Measurements from ENCODE around the gene LRRC8C. TPM values are rescaled to one million over a fixed set of nuclear protein-coding genes. Genes with fewer than 3 reads are reported as not detected.
A peak's percentile ranks its signal among the peaks of the same experiment; 100 is the strongest.
"Not testable (repeated sequence)": the region's sequence is repeated elsewhere in the genome, so short reads cannot be mapped to it uniquely, and the experiment has no call there.

The LRRC8C gene
- polyA plus RNA-seq, 1 donor: 5.0 TPM

GRCh38 chr1:89616844-89617627, 15.9 kb upstream of the LRRC8C start:
- no peak overlapping the region for H3K27ac ChIP-seq (ENCODE audit: low read length)
- no peaks in the 10 kb centered on the region for H3K4me1 ChIP-seq (ENCODE audit: control insufficient read depth, insufficient read depth, low read length)
- H3K27me3 ChIP-seq (ENCODE audit: control insufficient read depth, insufficient read depth, low read length): no peaks in the 10 kb centered on the region
- no peak for DNase-seq
- WGBS (ENCODE audit: insufficient coverage, low lambda C conversion rate): no CpG with 5 or more reads among the region's 2 CpGs
- H3K4me3 ChIP-seq (ENCODE audit: low read length): no peak overlapping the region
- peaks cover 2% of the 10 kb centered on the region for H3K36me3 ChIP-seq (ENCODE audit: control insufficient read depth, insufficient read depth, low read length)
- H3K9me3 ChIP-seq (ENCODE audit: control insufficient read depth, low read depth, low read length): no peaks in the 10 kb centered on the region

GRCh38 chr1:89620664-89621063, 12.3 kb upstream of the LRRC8C start:
- DNase-seq: no peak
- Histone ChIP-seq H3K27me3 (ENCODE audit: control insufficient read depth, insufficient read depth, low read length) (no peaks in the 10 kb centered on the region), H3K9me3 (ENCODE audit: control insufficient read depth, low read depth, low read length) (no peaks in the 10 kb centered on the region), H3K36me3 (ENCODE audit: control insufficient read depth, insufficient read depth, low read length) (peaks cover 2% of the 10 kb centered on the region), H3K27ac (ENCODE audit: low read length) (no peak overlapping the region), H3K4me1 (ENCODE audit: control insufficient read depth, insufficient read depth, low read length) (no peaks in the 10 kb centered on the region), H3K4me3 (ENCODE audit: low read length) (no peak overlapping the region)
- WGBS (ENCODE audit: insufficient coverage, low lambda C conversion rate): no CpG with 5 or more reads among the region's 3 CpGs

GRCh38 chr1:89622895-89623294, 10.0 kb upstream of the LRRC8C start:
- Histone ChIP-seq H3K4me3 (ENCODE audit: low read length) (no peak overlapping the region), H3K27me3 (ENCODE audit: control insufficient read depth, insufficient read depth, low read length) (no peaks in the 10 kb centered on the region), H3K27ac (ENCODE audit: low read length) (no peak overlapping the region), H3K9me3 (ENCODE audit: control insufficient read depth, low read depth, low read length) (no peaks in the 10 kb centered on the region), H3K36me3 (ENCODE audit: control insufficient read depth, insufficient read depth, low read length) (no peaks in the 10 kb centered on the region), H3K4me1 (ENCODE audit: control insufficient read depth, insufficient read depth, low read length) (no peaks in the 10 kb centered on the region)
- 60% methylated on average over 1 of the region's 3 CpGs for WGBS (ENCODE audit: insufficient coverage, low lambda C conversion rate)
- no peak for DNase-seq

- Histone ChIP-seq H3K9me3 (ENCODE audit: control insufficient read depth, low read depth, low read length) (no peaks in the 10 kb centered on the region), H3K27ac (ENCODE audit: low read length) (no peak overlapping the region), H3K4me1 (ENCODE audit: control insufficient read depth, insufficient read depth, low read length) (no peaks in the 10 kb centered on the region), H3K36me3 (ENCODE audit: control insufficient read depth, insufficient read depth, low read length) (no peaks in the 10 kb centered on the region), H3K4me3 (ENCODE audit: low read length) (no peak overlapping the region), H3K27me3 (ENCODE audit: control insufficient read depth, insufficient read depth, low read length) (no peaks in the 10 kb centered on the region)
- no peak for DNase-seq
- WGBS (ENCODE audit: insufficient coverage, low lambda C conversion rate): 80% methylated on average over 1 of the region's 1 CpG
These were observed 8.6 kb upstream of the LRRC8C start for GRCh38 chr1:89624314-89624713.

GRCh38 chr1:89624715-89625323, 8.1 kb upstream of the LRRC8C start:
- Histone ChIP-seq H3K4me3 (ENCODE audit: low read length) (no peak overlapping the region), H3K9me3 (ENCODE audit: control insufficient read depth, low read depth, low read length) (no peaks in the 10 kb centered on the region), H3K27me3 (ENCODE audit: control insufficient read depth, insufficient read depth, low read length) (no peaks in the 10 kb centered on the region), H3K36me3 (ENCODE audit: control insufficient read depth, insufficient read depth, low read length) (no peaks in the 10 kb centered on the region), H3K4me1 (ENCODE audit: control insufficient read depth, insufficient read depth, low read length) (no peaks in the 10 kb centered on the region), H3K27ac (ENCODE audit: low read length) (no peak overlapping the region)
- 86% methylated on average over 1 of the region's 4 CpGs for WGBS (ENCODE audit: insufficient coverage, low lambda C conversion rate)
- DNase-seq: no peak

- Histone ChIP-seq H3K9me3 (ENCODE audit: control insufficient read depth, low read depth, low read length) (no peaks in the 10 kb centered on the region), H3K27ac (ENCODE audit: low read length) (no peak overlapping the region), H3K36me3 (ENCODE audit: control insufficient read depth, insufficient read depth, low read length) (no peaks in the 10 kb centered on the region), H3K4me1 (ENCODE audit: control insufficient read depth, insufficient read depth, low read length) (peaks cover 7% of the 10 kb centered on the region), H3K27me3 (ENCODE audit: control insufficient read depth, insufficient read depth, low read length) (peaks cover 5% of the 10 kb centered on the region), H3K4me3 (ENCODE audit: low read length) (no peak overlapping the region)
- DNase-seq: no peak
These were observed 5.3 kb upstream of the LRRC8C start for GRCh38 chr1:89627596-89627962.

- no peak overlapping the region for H3K27ac ChIP-seq (ENCODE audit: low read length)
- H3K4me3 ChIP-seq (ENCODE audit: low read length): no peak overlapping the region
- WGBS (ENCODE audit: insufficient coverage, low lambda C conversion rate): 100% methylated on average over 2 of the region's 2 CpGs
- peaks cover 13% of the 10 kb centered on the region for H3K27me3 ChIP-seq (ENCODE audit: control insufficient read depth, insufficient read depth, low read length)
- H3K9me3 ChIP-seq (ENCODE audit: control insufficient read depth, low read depth, low read length): no peaks in the 10 kb centered on the region
- H3K4me1 ChIP-seq (ENCODE audit: control insufficient read depth, insufficient read depth, low read length): peaks cover 7% of the 10 kb centered on the region
- DNase-seq: no peak
- no peaks in the 10 kb centered on the region for H3K36me3 ChIP-seq (ENCODE audit: control insufficient read depth, insufficient read depth, low read length)
These were observed 3.8 kb upstream of the LRRC8C start for GRCh38 chr1:89629146-89629545.

GRCh38 chr1:89629600-89629999, 3.3 kb upstream of the LRRC8C start:
- H3K9me3 ChIP-seq (ENCODE audit: control insufficient read depth, low read depth, low read length); H3K36me3 ChIP-seq (ENCODE audit: control insufficient read depth, insufficient read depth, low read length); H3K4me1 ChIP-seq (ENCODE audit: control insufficient read depth, insufficient read depth, low read length); H3K4me3 ChIP-seq (ENCODE audit: low read length); DNase-seq; H3K27ac ChIP-seq (ENCODE audit: low read length): not testable (repeated sequence)
- peaks cover 18% of the 10 kb centered on the region for H3K27me3 ChIP-seq (ENCODE audit: control insufficient read depth, insufficient read depth, low read length)
- WGBS (ENCODE audit: insufficient coverage, low lambda C conversion rate): no CpG with 5 or more reads among the region's 2 CpGs

- H3K27ac ChIP-seq (ENCODE audit: low read length): no peak overlapping the region
- H3K4me1 ChIP-seq (ENCODE audit: control insufficient read depth, insufficient read depth, low read length): peaks cover 7% of the 10 kb centered on the region
- no peak for DNase-seq
- no peaks in the 10 kb centered on the region for H3K9me3 ChIP-seq (ENCODE audit: control insufficient read depth, low read depth, low read length)
- WGBS (ENCODE audit: insufficient coverage, low lambda C conversion rate): no CpG with 5 or more reads among the region's 3 CpGs
- peaks cover 20% of the 10 kb centered on the region for H3K27me3 ChIP-seq (ENCODE audit: control insufficient read depth, insufficient read depth, low read length)
- H3K4me3 ChIP-seq (ENCODE audit: low read length): no peak overlapping the region
- no peaks in the 10 kb centered on the region for H3K36me3 ChIP-seq (ENCODE audit: control insufficient read depth, insufficient read depth, low read length)
These were observed 2.9 kb upstream of the LRRC8C start for GRCh38 chr1:89630048-89630447.

- DNase-seq: peak; percentile 9 to 34
- Histone ChIP-seq H3K36me3 (ENCODE audit: control insufficient read depth, insufficient read depth, low read length) (no peaks in the 10 kb centered on the region), H3K4me3 (ENCODE audit: low read length) (peak overlapping the region; percentile 67), H3K9me3 (ENCODE audit: control insufficient read depth, low read depth, low read length) (no peaks in the 10 kb centered on the region), H3K27ac (ENCODE audit: low read length) (peak overlapping the region; percentile 2), H3K27me3 (ENCODE audit: control insufficient read depth, insufficient read depth, low read length) (peaks cover 20% of the 10 kb centered on the region), H3K4me1 (ENCODE audit: control insufficient read depth, insufficient read depth, low read length) (peaks cover 7% of the 10 kb centered on the region)
- 84% methylated on average over 3 of the region's 19 CpGs for WGBS (ENCODE audit: insufficient coverage, low lambda C conversion rate)
These were observed 884 bp upstream of the LRRC8C start for GRCh38 chr1:89631816-89632656.

All from large intestine (tissue), 3 donors.